SU-DHL-6 (cell line): Measurements from ENCODE around the gene PTGIS.

ENCODE experiments used
- H2AFZ ChIP-seq: fragments of 200-600 bp; sonication (generic); 2 replicates; pipeline ENCODE4 v1.6.1; 2014; ENCODE audit warnings: low read depth, mild to moderate bottlenecking, moderate library complexity, mixed read lengths, antibody characterized with exemption, low read length; ENCODE audit not compliant: severe bottlenecking
- H3F3A ChIP-seq: fragments of 200-600 bp; shearing (Covaris generic); 2 replicates; pipeline ENCODE4 v1.6.0; 2016; ENCODE audit warnings: antibody characterized with exemption, mild to moderate bottlenecking; ENCODE audit not compliant: insufficient read depth
- H3K27ac ChIP-seq: fragments of 200-600 bp; sonication (generic); 2 replicates; pipeline ENCODE4 v1.5.1; 2016; ENCODE audit warnings: low read depth, mild to moderate bottlenecking, low read length, moderate library complexity, mixed read lengths
- H3K27me3 ChIP-seq: fragments of 200-600 bp; sonication (generic), shearing (Covaris generic); 2 replicates; pipeline ENCODE4 v1.6.0; 2014; ENCODE audit warnings: mild to moderate bottlenecking, low read length
- H3K36me3 ChIP-seq: fragments of 200-600 bp; sonication (generic); 2 replicates; pipeline ENCODE4 v1.6.1; 2014; ENCODE audit warnings: mild to moderate bottlenecking, low read length, mixed read lengths
- H3K4me2 ChIP-seq: fragments of 300-600, 200-600 bp; shearing (Covaris generic), sonication (generic); 2 replicates; pipeline ENCODE4 v1.6.0; 2014; ENCODE audit warnings: low read length, low read depth, mild to moderate bottlenecking; ENCODE audit not compliant: poor library complexity, severe bottlenecking
- H3K4me3 ChIP-seq: fragments of 200-600 bp; sonication (generic); 2 replicates; pipeline ENCODE4 v1.5.1; 2014; ENCODE audit warnings: antibody characterized with exemption, low read length, mild to moderate bottlenecking, mixed read lengths; ENCODE audit not compliant: insufficient read depth, poor library complexity, severe bottlenecking
- H3K79me2 ChIP-seq: fragments of 200-600 bp; sonication (generic); 2 replicates; pipeline ENCODE4 v1.6.1; 2014; ENCODE audit warnings: mild to moderate bottlenecking, low read length, moderate library complexity; ENCODE audit not compliant: insufficient read depth
- H3K9ac ChIP-seq: fragments of 200-600 bp; sonication (generic); 2 replicates; pipeline ENCODE4 v1.7.0; 2014; ENCODE audit warnings: mild to moderate bottlenecking, low read length
- H3K9me2 ChIP-seq: fragments of 200-600 bp; sonication (generic); replicated peaks from 2 replicates; pipeline ENCODE4 v1.6.1; 2014; ENCODE audit warnings: low read length; ENCODE audit not compliant: insufficient read depth
- H3K9me3 ChIP-seq: fragments of 200-600 bp; sonication (generic); 2 replicates; pipeline ENCODE4 v1.6.1; 2014; ENCODE audit warnings: low read length, mixed read lengths; ENCODE audit not compliant: insufficient read depth
- H4K20me1 ChIP-seq: fragments of 200-600 bp; sonication (generic); 2 replicates; pipeline ENCODE4 v1.6.1; 2014; ENCODE audit warnings: low read depth, mild to moderate bottlenecking, antibody characterized with exemption, low read length, moderate library complexity, mixed read lengths
- EZH2phosphoT487 ChIP-seq: fragments of 200-600 bp; sonication (generic), shearing (Covaris generic); conservative IDR thresholded peaks from 2 replicates; pipeline ENCODE4 v1.6.1; 2018; ENCODE audit warnings: mild to moderate bottlenecking, antibody characterized with exemption, low read length, moderate library complexity, mixed read lengths
- TF ChIP-seq, protein P1 (sequence below): fragments of 200-600 bp; sonication (generic); IDR thresholded peaks from one replicate; pipeline ENCODE4 v1.5.1; 2017; ENCODE audit warnings: antibody characterized with exemption, mild to moderate bottlenecking, low read length, moderate library complexity; ENCODE audit not compliant: insufficient read depth, poor library complexity, severe bottlenecking

The PTGIS gene

DNA sequence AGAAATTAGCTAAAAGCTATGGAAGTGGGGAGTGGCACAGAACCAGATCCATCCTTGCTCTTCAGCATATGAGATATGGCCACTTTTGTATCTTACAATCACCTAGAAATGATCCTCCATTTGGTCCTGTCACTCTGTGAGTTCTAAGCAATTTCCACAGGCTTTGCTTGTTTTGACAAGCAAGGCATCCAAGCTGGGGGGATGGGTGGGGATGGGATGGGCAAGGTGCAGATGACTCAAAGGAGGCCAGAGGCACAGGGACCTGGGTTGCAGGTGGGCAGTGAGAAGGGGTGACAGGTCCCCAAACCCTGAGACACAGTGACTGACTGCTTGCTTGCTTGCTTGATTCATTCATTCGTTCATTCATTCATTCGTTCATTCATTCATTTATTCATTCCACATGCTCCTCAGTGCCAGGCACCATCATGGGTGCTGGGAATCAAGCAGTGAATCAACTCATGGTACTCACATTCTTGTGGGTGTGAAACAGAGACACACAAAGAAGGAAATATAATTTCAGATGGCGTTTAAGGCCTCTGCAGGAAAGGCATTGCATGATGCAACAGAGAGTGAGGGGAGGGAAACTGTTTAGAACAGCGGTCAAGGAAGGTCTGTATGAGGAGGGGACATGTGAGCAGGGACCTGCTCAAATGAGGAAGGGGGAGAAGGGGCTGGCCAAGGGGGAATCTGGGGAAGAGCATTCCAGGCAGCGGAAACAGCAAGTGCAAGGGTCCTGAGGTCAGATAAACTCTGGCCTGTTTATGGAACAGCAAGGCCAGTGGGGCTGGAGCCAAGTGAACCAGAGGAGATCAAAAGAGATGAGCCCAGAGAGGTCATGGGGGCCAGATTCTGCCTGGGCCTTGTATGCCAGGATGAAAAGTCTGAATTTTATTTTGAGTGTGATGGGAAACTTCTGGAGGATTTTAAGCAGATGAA is 88.9 kb downstream of the PTGIS start:
- no peak overlapping the region for H3K4me2 ChIP-seq
- H3K4me3 ChIP-seq, result no peak overlapping the region
- H3K9ac ChIP-seq, result no peak overlapping the region
- H2AFZ ChIP-seq, result no peak overlapping the region
- H3K9me3 ChIP-seq, result no peaks in the 10 kb centered on the region
- H4K20me1 ChIP-seq, result no peaks in the 10 kb centered on the region
- H3K79me2 ChIP-seq, result no peaks in the 10 kb centered on the region
- TF ChIP-seq EZH2phosphoT487, result no peak
- TF ChIP-seq, protein P1, sequence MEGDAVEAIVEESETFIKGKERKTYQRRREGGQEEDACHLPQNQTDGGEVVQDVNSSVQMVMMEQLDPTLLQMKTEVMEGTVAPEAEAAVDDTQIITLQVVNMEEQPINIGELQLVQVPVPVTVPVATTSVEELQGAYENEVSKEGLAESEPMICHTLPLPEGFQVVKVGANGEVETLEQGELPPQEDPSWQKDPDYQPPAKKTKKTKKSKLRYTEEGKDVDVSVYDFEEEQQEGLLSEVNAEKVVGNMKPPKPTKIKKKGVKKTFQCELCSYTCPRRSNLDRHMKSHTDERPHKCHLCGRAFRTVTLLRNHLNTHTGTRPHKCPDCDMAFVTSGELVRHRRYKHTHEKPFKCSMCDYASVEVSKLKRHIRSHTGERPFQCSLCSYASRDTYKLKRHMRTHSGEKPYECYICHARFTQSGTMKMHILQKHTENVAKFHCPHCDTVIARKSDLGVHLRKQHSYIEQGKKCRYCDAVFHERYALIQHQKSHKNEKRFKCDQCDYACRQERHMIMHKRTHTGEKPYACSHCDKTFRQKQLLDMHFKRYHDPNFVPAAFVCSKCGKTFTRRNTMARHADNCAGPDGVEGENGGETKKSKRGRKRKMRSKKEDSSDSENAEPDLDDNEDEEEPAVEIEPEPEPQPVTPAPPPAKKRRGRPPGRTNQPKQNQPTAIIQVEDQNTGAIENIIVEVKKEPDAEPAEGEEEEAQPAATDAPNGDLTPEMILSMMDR, result no peak
- no peak overlapping the region for H3K27ac ChIP-seq
- H3K27me3 ChIP-seq, result no peaks in the 10 kb centered on the region
- H3K9me2 ChIP-seq, result no peaks in the 10 kb centered on the region
- no peaks in the 10 kb centered on the region for H3K36me3 ChIP-seq
- no peaks in the 10 kb centered on the region for H3F3A ChIP-seq

DNA sequence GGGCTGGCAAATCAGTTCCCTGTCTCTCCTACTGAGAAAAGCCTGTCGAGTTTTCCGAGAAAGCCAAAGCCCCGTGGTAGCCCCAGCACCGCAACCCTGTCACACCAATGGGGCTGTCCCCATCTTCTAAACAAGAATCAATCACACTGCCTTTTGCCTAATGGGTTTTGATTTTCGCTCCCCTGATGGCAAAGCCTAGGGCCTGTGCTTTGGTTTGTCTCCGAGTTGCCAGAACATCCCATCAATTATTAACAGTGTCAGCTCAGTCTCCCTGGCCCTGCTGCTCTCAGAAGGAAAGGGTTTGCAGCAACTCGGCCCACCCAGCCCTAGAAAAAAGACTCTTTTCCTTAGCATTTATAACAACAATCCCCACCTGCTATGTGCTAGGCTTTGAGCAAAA is 89.7 kb downstream of the PTGIS start:
- H3K36me3 ChIP-seq, result no peaks in the 10 kb centered on the region
- no peaks in the 10 kb centered on the region for H3K9me3 ChIP-seq
- no peak overlapping the region for H3K4me3 ChIP-seq
- no peaks in the 10 kb centered on the region for H3K79me2 ChIP-seq
- no peaks in the 10 kb centered on the region for H3F3A ChIP-seq
- H3K9me2 ChIP-seq, result no peaks in the 10 kb centered on the region
- H3K27ac ChIP-seq, result no peak overlapping the region
- H3K9ac ChIP-seq, result no peak overlapping the region
- H2AFZ ChIP-seq, result no peak overlapping the region
- no peak for TF ChIP-seq EZH2phosphoT487
- TF ChIP-seq, protein P1, result no peak
- no peaks in the 10 kb centered on the region for H3K27me3 ChIP-seq
- H4K20me1 ChIP-seq, result no peaks in the 10 kb centered on the region
- no peak overlapping the region for H3K4me2 ChIP-seq

DNA sequence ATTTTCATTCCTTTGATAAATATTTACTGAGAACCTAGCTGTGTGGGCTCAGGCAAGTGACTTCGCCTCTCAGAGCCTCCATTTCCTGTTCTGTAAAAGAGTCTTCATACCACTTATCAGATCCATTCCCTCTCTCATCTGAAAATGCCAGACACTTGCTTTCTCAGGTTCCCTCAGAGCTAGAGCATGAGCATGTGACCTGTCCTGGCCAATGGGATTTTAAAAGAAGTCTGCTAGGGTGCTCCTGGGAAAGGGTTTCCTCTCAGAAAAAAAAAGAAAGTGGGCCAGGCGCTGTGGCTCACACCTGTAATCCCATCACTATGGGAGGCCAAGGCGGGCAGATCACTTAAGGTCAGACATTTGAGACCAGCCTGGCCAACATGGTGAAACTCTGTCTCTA is 90.7 kb downstream of the PTGIS start:
- Histone ChIP-seq H3K79me2 (no peaks in the 10 kb centered on the region), H3F3A (no peaks in the 10 kb centered on the region), H3K9me3 (no peaks in the 10 kb centered on the region), H3K4me2 (no peak overlapping the region), H3K36me3 (no peaks in the 10 kb centered on the region), H3K4me3 (no peak overlapping the region), H3K9me2 (no peaks in the 10 kb centered on the region), H3K27me3 (no peaks in the 10 kb centered on the region), H4K20me1 (no peaks in the 10 kb centered on the region), H3K27ac (no peak overlapping the region), H2AFZ (no peak overlapping the region), H3K9ac (no peak overlapping the region)
- no peak for TF ChIP-seq EZH2phosphoT487
- TF ChIP-seq, protein P1, result no peak
